ENCODE results near the gene RNF150. TPM values are rescaled to one million over a fixed set of nuclear protein-coding genes. Genes with fewer than 3 reads are reported as not detected.
A peak's percentile ranks its signal among the peaks of the same experiment; 100 is the strongest.

Gene RNF150
- total and polyA plus RNA-seq, 12 donors = 10.8 to 131 (median 93.3) TPM

- H3K36me3 ChIP-seq = no peaks in the 10 kb centered on the region
- ATAC-seq = peak in 1 of 8 donors; percentile 24
- no peak for DNase-seq
- intact Hi-C loops (cut with DNase I) = no loop called here
- no peaks in the 10 kb centered on the region for H3K27me3 ChIP-seq
- H3K4me3 ChIP-seq = no peak overlapping the region
- H3K4me1 ChIP-seq = peaks cover 5 to 70% (median 40%) of the 10 kb centered on the region in 9 donors
- no peak for TF ChIP-seq CTCF (IDR thresholded peaks at IDR 0.05)
- H3K9me3 ChIP-seq = peaks cover 0 to 6% (median 0%) of the 10 kb centered on the region in 11 donors
- peak overlapping the region in 4 of 10 donors; percentile 4 to 33 (median 20) for H3K27ac ChIP-seq
These were observed 54.4 kb downstream of the RNF150 start for GRCh38 chr4:141078871-141079270.

- no peaks in the 10 kb centered on the region for H3K27me3 ChIP-seq
- peaks cover 5 to 63% (median 40%) of the 10 kb centered on the region in 9 donors for H3K4me1 ChIP-seq
- intact Hi-C loops (cut with DNase I) = no loop called here
- no peak overlapping the region for H3K4me3 ChIP-seq
- 31 to 49% methylated on average over 1 of the region's 1 CpG for WGBS, 2 donors
- TF ChIP-seq CTCF (IDR thresholded peaks at IDR 0.05) = no peak
- DNase-seq (peak; percentile 18), ATAC-seq (peak in 3 of 8 donors; percentile 54 to 55 (median 55))
- no peaks in the 10 kb centered on the region for H3K36me3 ChIP-seq
- H3K27ac ChIP-seq = peak overlapping the region in 3 of 10 donors; percentile 3 to 6 (median 6)
- peaks cover 0 to 6% (median 0%) of the 10 kb centered on the region in 11 donors for H3K9me3 ChIP-seq
These were observed 55.6 kb downstream of the RNF150 start for GRCh38 chr4:141077611-141078225.

GRCh38 chr4:141075553-141075952, 57.7 kb downstream of the RNF150 start:
- peaks cover 5 to 63% (median 40%) of the 10 kb centered on the region in 9 donors for H3K4me1 ChIP-seq

More at GRCh38 chr4:141075553-141075952, 57.7 kb downstream of the RNF150 start:
- Histone ChIP-seq H3K9me3 (peaks cover 0 to 6% (median 0%) of the 10 kb centered on the region in 11 donors), H3K4me3 (no peak overlapping the region), H3K36me3 (no peaks in the 10 kb centered on the region), H3K27ac (peak overlapping the region in 4 of 10 donors; percentile 34 to 58 (median 51)), H3K27me3 (no peaks in the 10 kb centered on the region)
- TF ChIP-seq CTCF (IDR thresholded peaks at IDR 0.05) = no peak
- ATAC-seq (no peak), DNase-seq (no peak)
- intact Hi-C loops (cut with DNase I) = no loop called here

Data from heart right ventricle (tissue), 16 donors.